ES-I3 (cell line): Measurements from ENCODE around the gene PARP12.
"Not testable (repeated sequence)": the region's sequence is repeated elsewhere in the genome, so short reads cannot be mapped to it uniquely, and the experiment has no call there.

Source experiments
- H3K36me3 ChIP-seq: 2 replicates; pipeline ENCODE4 v1.6.1; 2013; ENCODE audit warnings: mild to moderate bottlenecking, low read length, control low read depth, moderate library complexity; ENCODE audit not compliant: insufficient read depth
- H3K4me1 ChIP-seq: 2 replicates; pipeline ENCODE4 v1.6.1; 2013; ENCODE audit warnings: mild to moderate bottlenecking, control low read depth, low read length; ENCODE audit not compliant: insufficient read depth
- H3K9ac ChIP-seq: 2 replicates; pipeline ENCODE4 v1.6.1; 2013; ENCODE audit warnings: low read depth, mild to moderate bottlenecking, low read length, moderate library complexity
- H3K9me3 ChIP-seq: 2 replicates; pipeline ENCODE4 v1.6.1; 2013; ENCODE audit warnings: mild to moderate bottlenecking, low read length, moderate library complexity; ENCODE audit not compliant: control insufficient read depth, insufficient read depth

Gene PARP12, protein sequence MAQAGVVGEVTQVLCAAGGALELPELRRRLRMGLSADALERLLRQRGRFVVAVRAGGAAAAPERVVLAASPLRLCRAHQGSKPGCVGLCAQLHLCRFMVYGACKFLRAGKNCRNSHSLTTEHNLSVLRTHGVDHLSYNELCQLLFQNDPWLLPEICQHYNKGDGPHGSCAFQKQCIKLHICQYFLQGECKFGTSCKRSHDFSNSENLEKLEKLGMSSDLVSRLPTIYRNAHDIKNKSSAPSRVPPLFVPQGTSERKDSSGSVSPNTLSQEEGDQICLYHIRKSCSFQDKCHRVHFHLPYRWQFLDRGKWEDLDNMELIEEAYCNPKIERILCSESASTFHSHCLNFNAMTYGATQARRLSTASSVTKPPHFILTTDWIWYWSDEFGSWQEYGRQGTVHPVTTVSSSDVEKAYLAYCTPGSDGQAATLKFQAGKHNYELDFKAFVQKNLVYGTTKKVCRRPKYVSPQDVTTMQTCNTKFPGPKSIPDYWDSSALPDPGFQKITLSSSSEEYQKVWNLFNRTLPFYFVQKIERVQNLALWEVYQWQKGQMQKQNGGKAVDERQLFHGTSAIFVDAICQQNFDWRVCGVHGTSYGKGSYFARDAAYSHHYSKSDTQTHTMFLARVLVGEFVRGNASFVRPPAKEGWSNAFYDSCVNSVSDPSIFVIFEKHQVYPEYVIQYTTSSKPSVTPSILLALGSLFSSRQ

DNA sequence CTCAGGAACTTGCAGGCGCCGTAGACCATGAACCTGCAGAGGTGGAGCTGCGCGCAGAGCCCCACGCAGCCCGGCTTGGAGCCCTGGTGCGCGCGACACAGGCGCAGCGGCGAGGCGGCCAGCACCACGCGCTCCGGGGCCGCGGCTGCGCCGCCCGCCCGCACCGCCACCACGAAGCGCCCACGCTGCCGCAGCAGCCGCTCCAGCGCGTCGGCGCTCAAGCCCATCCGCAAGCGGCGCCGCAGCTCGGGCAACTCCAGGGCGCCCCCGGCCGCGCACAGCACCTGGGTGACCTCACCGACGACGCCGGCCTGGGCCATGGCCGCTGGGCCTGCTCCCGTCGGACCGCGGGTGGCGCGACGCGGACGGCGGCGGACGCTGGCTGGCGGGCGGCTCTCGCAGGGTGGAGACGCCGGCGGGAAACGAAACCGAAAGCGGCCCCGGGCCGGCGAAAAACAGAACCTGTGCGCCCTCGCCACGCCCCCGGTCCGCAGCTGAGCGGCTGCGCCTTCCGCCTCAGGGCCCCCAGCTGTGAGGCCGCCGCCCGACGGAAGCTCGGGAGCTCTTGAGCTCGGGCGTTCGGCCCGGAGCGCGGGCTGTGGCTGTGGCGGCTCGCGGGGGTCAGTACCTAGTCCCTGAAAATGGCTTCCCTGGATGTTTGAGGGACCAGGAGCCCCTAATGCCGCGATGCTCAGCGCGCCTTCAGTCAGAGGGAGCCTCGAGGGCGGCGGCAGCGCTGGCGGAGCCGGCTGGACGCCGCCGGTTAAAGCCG is at the start of gene PARP12:
Gene PARP12 (minus strand): TSS at position 424 of the 772 bp plus-strand sequence. CDS start 104 bp downstream, at position 320.
- Histone ChIP-seq H3K9ac (peak within 1 kb of the TSS; percentile 77), H3K36me3 (no peaks in the 10 kb centered on the region), H3K4me1 (no peaks in the 10 kb centered on the region), H3K9me3 (no peaks in the 10 kb centered on the region)

DNA sequence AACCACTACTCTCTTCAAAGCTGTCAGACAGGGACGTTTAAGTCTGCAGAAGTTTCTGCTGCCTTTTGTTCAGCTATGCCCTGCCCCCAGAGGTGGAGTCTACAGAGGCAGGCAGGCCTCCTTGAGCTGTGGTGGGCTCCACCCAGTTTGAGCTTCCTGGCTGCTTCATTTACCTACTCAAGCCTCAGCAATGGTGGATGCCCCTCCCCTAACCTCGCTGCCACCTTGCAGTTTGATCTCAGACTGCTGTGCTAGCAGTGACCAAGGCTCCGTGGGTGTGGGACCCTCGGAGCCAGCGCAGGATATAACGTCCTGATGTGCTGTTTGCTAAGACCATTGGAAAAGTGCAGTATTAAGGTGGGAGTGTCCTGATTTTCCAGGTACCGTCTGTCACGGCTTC is 46.0 kb upstream of the PARP12 start:
- H3K9ac ChIP-seq, H3K36me3 ChIP-seq, H3K9me3 ChIP-seq, H3K4me1 ChIP-seq: not testable (repeated sequence)

DNA sequence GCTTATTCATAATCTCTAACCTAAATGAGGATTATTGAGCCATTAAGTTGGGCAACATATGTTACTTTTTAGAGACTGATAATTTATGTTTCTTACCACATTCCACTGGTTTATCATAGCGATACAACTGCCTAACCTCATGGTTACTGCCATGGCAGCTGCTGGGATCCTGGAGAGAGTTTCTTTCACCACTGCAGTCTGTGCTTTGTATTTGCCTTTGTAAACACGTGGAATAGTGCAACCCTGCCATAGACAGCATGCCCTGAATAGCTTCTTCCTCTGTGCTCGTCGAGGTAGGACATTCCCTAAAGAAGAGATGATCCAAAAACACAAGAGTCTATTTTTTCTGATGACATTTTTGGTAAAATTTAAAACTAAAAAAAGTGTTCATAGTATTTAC is 33.7 kb upstream of the PARP12 start:
- no peaks in the 10 kb centered on the region for H3K4me1 ChIP-seq
- 0 out of 2 replicates have a peak, but pooled peaks cover 3% of the 10 kb centered on the region for H3K36me3 ChIP-seq

DNA sequence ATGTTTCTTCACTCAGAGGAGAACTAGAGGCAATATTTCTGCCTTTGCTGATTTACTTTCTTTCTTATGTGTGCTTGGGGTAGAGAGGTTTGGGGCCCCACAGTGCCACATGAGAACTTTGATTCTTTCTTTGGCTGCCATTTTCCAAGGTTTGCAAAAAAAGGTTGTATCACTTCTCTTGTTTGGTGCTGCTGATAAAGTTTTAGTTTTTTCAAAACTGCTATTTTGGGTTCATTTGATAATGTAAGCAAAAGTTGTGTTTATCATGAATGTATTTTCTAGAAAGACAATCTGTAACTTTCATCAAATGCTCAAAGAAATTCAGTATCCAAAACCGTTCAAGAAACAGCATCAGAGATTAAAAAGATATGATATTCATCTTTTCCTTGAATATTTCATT is 30.6 kb upstream of the PARP12 start:
- H3K36me3 ChIP-seq: no peaks in the 10 kb centered on the region; the same call in 1 of the 2 replicates
- H3K4me1 ChIP-seq: no peaks in the 10 kb centered on the region
- no peaks in the 10 kb centered on the region for H3K9me3 ChIP-seq
- H3K9ac ChIP-seq: no peak overlapping the region

More for the DNA sequence above, 33.7 kb upstream of the PARP12 start:
- no peaks in the 10 kb centered on the region for H3K9me3 ChIP-seq
- no peak overlapping the region for H3K9ac ChIP-seq

DNA sequence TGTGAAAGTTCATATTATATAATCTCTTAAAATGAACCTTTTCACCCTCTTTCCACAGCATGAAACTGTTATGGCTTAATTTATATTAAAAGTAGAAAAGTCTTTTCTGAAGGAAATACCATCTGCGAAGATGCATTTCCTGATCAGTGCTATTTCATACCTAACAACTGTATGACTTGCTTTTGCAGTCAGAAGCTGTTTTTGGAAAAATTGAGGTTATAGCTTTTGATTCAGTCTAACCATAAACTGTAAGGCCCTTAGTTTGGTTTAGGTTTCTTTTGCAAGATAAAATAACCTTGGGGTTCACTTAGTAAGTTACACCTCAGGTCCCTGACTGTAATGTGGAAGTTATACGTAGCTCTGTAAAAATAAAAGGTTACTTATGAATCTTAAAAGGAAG is 22.7 kb upstream of the PARP12 start:
- Histone ChIP-seq H3K9me3 (no peaks in the 10 kb centered on the region), H3K36me3 (no peaks in the 10 kb centered on the region; the same call in 1 of the 2 replicates), H3K4me1 (no peaks in the 10 kb centered on the region; the same call in 1 of the 2 replicates), H3K9ac (no peak overlapping the region)

DNA sequence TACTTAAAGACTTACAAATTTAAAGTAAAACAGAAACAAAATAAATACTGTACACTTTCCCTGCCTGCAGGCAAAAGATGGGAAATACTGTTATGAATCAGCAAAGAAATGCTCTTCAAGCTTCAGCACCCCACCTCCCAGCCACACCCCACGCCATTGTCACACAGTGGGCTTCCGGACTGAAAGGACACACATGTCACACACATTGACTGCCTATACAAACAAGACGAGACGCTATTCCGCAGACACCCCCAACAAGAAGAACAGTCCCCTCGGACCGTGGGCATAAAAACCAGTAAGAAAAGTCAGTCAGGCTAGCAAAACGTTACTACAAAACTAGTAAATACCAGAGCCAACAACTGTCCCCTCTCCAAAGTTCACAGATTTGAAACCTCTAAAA is 22.2 kb upstream of the PARP12 start:
- no peaks in the 10 kb centered on the region for H3K36me3 ChIP-seq
- no peaks in the 10 kb centered on the region; the same call in 1 of the 2 replicates for H3K4me1 ChIP-seq
- H3K9me3 ChIP-seq: no peaks in the 10 kb centered on the region
- no peak overlapping the region for H3K9ac ChIP-seq

DNA sequence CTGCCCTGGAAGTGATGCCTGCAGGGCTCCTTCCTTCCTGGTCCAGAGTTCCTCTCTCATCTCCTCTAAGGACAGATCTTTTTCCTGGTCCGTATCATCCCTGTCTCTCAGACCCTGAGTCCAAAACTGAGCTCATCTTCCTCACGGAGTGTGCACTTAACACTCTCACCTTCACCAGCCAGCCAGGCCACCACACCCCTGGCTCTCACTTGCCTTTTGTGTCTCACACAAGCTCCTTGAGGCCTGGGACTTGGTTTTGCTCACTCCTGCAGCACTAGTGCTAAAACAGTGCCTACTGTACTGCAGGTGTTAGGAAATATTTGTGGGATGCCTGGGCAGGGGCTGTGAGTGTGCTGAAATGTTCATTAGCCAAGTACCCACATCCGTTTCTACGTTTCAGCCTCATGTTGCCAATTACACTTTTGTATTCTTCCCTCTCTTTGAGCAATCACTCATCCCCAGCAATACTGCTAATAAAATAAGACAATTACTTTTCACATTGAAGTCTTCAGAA is 21.4 kb upstream of the PARP12 start:
- H3K9ac ChIP-seq: no peak overlapping the region
- H3K36me3 ChIP-seq: no peaks in the 10 kb centered on the region
- no peaks in the 10 kb centered on the region; the same call in 1 of the 2 replicates for H3K4me1 ChIP-seq

DNA sequence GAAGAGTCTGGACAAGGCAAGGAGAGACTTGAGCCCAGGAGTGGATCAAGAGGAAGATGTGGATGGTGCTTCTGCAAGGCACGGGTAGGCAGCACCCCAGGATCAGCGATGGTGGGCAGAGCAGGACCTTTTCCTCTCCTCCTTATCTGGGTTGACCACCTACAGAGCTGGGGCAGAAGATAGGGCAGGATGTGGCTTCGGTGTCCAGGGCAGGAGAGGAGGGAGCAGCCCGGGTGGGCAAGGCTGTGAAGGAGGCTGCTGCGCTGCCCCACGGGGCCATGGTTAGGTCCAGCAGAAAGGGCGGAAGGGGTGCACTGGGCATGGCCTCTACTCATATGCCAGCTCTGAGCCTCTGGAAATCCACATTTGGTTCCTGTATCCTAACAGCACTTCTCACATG is 20.0 kb upstream of the PARP12 start:
- H3K36me3 ChIP-seq: no peaks in the 10 kb centered on the region
- no peaks in the 10 kb centered on the region; the same call in 1 of the 2 replicates for H3K4me1 ChIP-seq
- no peak overlapping the region for H3K9ac ChIP-seq
- no peaks in the 10 kb centered on the region for H3K9me3 ChIP-seq

More for the DNA sequence above, 21.4 kb upstream of the PARP12 start:
- H3K9me3 ChIP-seq: no peaks in the 10 kb centered on the region

DNA sequence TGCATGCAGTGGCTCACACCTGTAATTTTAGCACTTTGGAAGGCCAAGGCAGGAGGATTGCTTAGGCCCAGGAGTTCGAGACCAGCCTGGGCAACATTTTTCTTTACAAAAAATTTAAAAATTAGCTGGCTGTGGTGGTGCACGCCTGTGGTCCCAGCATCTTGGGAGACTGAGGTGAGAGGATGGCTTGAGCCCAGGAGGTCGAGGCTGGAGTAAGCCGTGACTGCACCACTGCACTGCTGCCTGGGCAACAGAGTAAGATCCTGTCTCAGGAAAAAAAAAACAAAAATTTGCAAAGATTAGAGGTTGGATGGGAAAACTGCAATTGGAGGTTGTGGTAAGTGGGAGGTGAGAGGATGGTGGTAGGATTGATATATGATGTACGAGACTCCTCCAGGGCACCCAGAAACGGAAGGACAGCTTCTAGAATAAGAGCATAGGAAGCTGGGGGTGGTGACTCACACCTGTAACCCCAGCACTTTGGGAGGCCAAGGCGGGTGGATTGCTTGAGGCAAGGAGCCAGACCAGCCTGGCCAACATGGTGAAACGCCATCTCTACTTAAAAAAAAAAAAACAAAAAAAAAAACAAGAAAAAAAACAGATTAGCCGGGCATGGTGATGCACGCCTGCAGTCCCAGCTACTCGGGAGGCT is 19.1 kb upstream of the PARP12 start:
- Histone ChIP-seq H3K9me3 (no peaks in the 10 kb centered on the region), H3K36me3 (no peaks in the 10 kb centered on the region), H3K4me1 (no peaks in the 10 kb centered on the region)

DNA sequence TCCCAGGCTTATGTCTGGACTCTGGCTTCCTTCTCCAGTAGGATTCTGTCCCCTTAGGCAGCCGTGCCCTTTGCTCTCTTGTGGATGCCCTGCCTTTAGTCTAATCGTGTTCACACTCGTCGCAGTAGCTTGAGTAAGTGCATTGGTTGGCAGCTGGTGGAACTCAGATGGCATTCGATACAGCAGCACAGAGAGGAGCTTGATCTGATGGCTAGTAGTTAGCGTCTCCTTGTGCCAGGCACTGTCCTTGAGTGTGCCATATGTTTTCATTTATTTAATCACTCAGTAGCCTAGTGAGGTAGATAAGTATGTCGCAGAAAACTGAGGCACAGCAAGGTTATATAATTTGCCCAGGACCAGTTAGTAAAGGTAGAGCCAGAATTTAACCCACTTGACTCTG is 18.2 kb upstream of the PARP12 start:
- Histone ChIP-seq H3K4me1 (no peaks in the 10 kb centered on the region), H3K9me3 (no peaks in the 10 kb centered on the region), H3K9ac (no peak overlapping the region), H3K36me3 (no peaks in the 10 kb centered on the region)

More for the DNA sequence above, 19.1 kb upstream of the PARP12 start:
- no peak overlapping the region for H3K9ac ChIP-seq

DNA sequence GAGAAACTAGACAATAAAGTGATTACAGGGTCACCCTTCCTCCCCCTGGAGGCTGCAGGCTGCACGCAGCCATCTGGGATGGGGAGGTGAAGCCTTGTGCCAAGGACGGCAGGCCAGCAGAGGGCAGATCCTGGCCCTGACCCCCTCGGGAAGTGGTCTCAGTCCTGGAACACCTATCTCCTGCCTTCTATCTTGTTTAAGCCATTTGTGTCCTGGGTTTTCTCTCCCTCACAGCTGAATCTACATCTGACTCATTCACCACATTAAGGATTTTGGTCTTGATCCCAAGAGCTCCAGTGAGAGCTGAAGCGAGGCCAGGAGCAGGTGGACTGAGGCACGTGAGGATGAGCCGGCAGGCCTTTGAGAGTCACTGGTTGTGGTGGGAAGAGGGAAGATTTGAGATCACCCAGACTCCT is 16.4 kb upstream of the PARP12 start:
- no peaks in the 10 kb centered on the region for H3K36me3 ChIP-seq
- H3K4me1 ChIP-seq: no peaks in the 10 kb centered on the region
- no peaks in the 10 kb centered on the region for H3K9me3 ChIP-seq
- no peak overlapping the region for H3K9ac ChIP-seq

DNA sequence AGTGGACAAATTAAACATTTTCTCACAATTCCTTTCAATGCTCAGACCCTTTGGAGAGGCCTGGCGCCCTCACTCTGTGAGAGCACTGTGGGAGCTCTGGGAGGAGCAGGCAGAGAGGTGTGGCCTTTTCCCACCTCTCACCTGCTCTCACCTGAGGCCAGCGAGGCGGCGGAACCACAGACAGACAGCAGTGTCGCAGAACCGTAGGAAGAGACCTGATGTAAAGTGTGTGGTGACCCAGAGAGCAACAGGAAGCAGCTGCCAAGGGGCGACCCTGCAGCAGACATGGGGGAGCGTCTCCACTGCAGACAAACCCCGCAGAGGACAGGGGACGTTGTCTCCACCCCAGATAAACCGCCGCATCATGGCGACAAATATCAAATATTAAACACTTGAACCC is 15.6 kb upstream of the PARP12 start:
- Histone ChIP-seq H3K36me3 (no peaks in the 10 kb centered on the region), H3K9ac (no peak overlapping the region), H3K4me1 (no peaks in the 10 kb centered on the region), H3K9me3 (no peaks in the 10 kb centered on the region)

DNA sequence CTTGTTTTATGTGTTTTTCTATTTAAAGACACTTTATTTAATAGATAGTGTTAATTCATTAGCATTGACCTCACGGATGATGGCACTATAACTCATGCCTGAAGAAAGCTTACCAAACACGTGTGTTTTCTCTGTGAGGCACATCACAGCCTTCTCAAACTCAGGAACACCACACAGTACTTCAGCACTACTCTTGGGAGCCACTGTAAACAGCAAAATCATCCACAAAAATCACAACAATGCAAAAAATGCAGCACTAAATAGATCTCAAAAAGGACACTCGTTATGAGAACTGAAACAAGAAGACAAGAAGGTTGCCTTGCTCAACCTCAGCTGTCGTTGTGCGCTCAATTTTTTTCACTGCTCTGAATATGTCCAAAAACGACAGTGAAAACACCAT is 12.0 kb upstream of the PARP12 start:
- H3K36me3 ChIP-seq: no peaks in the 10 kb centered on the region
- no peaks in the 10 kb centered on the region for H3K4me1 ChIP-seq
- no peak overlapping the region for H3K9ac ChIP-seq
- no peaks in the 10 kb centered on the region for H3K9me3 ChIP-seq

DNA sequence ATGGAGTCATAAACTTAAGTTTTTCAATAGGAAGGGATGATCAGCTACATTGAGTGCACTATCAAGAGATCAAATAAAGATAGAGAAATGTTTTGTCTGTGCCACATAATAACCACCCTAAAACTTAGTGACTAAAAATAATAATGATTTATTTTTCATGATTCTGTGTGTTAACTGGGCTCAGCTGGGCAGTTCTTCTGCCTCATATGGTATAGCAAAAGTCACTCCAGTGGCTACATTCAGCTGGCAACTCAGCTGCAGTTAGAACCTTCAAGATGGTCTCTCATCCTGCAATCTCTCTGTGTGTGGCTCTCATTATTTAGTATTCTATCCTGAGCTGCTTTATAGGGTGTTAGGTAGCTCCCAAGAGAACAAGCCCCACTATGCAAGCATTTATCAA is 7.8 kb upstream of the PARP12 start:
- no peaks in the 10 kb centered on the region for H3K4me1 ChIP-seq
- no peaks in the 10 kb centered on the region for H3K9me3 ChIP-seq
- H3K36me3 ChIP-seq: no peaks in the 10 kb centered on the region

More for the DNA sequence above, 7.8 kb upstream of the PARP12 start:
- no peak overlapping the region for H3K9ac ChIP-seq
